Medulla oblongata (tissue), 1 donor: Measurements from ENCODE around the gene MTURN.

Experiments
- DNase-seq: peaks from one replicate; pipeline ENCODE4 v3.0.0-alpha.2; 2015; ENCODE audit errors: extremely low spot score

MTURN gene

GRCh38 chr7:30136117-30136731, 1.4 kb downstream of the MTURN start:
- DNase-seq: no peak

GRCh38 chr7:30136743-30137485, 2.1 kb downstream of the MTURN start:
- DNase-seq: no peak

- DNase-seq: no peak
Observed at GRCh38 chr7:30139836-30140384, 5.1 kb downstream of the MTURN start.

GRCh38 chr7:30140456-30140855, 5.7 kb downstream of the MTURN start:
- no peak for DNase-seq

- no peak for DNase-seq
Observed at GRCh38 chr7:30142710-30143109, 7.9 kb downstream of the MTURN start.

GRCh38 chr7:30143748-30144251, 9.0 kb downstream of the MTURN start:
- no peak for DNase-seq

GRCh38 chr7:30144657-30145306, 10.0 kb downstream of the MTURN start:
- DNase-seq: no peak

GRCh38 chr7:30145426-30145970, 10.7 kb downstream of the MTURN start:
- no peak for DNase-seq

- DNase-seq: no peak
Observed at GRCh38 chr7:30146127-30146612, 11.4 kb downstream of the MTURN start.

- no peak for DNase-seq
Observed at GRCh38 chr7:30147223-30147622, 12.4 kb downstream of the MTURN start.

- no peak for DNase-seq
Observed at GRCh38 chr7:30147785-30148184, 13.0 kb downstream of the MTURN start.

GRCh38 chr7:30148426-30148825, 13.6 kb downstream of the MTURN start:
- DNase-seq: no peak

GRCh38 chr7:30148951-30149459, 14.2 kb downstream of the MTURN start:
- peak; percentile 74 for DNase-seq

- no peak for DNase-seq
Observed at GRCh38 chr7:30149640-30150272, 15.0 kb downstream of the MTURN start.

- no peak for DNase-seq
Observed at GRCh38 chr7:30150711-30151110, 15.9 kb downstream of the MTURN start.

GRCh38 chr7:30154111-30154587, 19.4 kb downstream of the MTURN start:
- no peak for DNase-seq

GRCh38 chr7:30155481-30155880, 20.7 kb downstream of the MTURN start:
- peak; percentile 75 for DNase-seq

- no peak for DNase-seq
Observed at GRCh38 chr7:30157204-30157603, 22.4 kb downstream of the MTURN start.

- DNase-seq: no peak
Observed at GRCh38 chr7:30159163-30159562, 24.4 kb downstream of the MTURN start.

- peak; percentile 64 for DNase-seq
Observed at GRCh38 chr7:30159698-30160143, 24.9 kb downstream of the MTURN start.

- no peak for DNase-seq
Observed at GRCh38 chr7:30160329-30160728, 25.5 kb downstream of the MTURN start.
